Testis (tissue), 3 donors: Measurements from ENCODE around the gene ASAH2B. TPM values are rescaled to one million over a fixed set of nuclear protein-coding genes. Genes with fewer than 3 reads are reported as not detected.

Source experiments
- DNase-seq: peaks from one replicate; pipeline ENCODE4 v3.0.0-alpha.2; 2019
- H3K27ac ChIP-seq, 2 donors: fragments of 200-600 bp; sonication (generic); one replicate each; pipeline ENCODE4 v1.5.1; 2019
- H3K27me3 ChIP-seq: fragments of 200-600 bp; sonication (generic); one replicate; pipeline ENCODE4 v1.5.1; 2019
- H3K36me3 ChIP-seq: fragments of 200-600 bp; sonication (generic); one replicate; pipeline ENCODE4 v1.5.1; 2017; ENCODE audit warnings: low read depth; ENCODE audit errors: missing control alignments
- H3K4me1 ChIP-seq: fragments of 200-600 bp; sonication (generic); one replicate; pipeline ENCODE4 v1.5.1; 2019
- H3K4me3 ChIP-seq, 2 donors: fragments of 200-600 bp; sonication (generic); one replicate each; pipeline ENCODE4 v1.5.1; 2017 to 2019
- H3K9me3 ChIP-seq: fragments of 200-600 bp; sonication (generic); one replicate; pipeline ENCODE4 v1.5.1; 2017
- POLR2A ChIP-seq: fragments of 450-650 bp; IDR thresholded peaks from one replicate; pipeline ENCODE4 v1.6.1; 2017; ENCODE audit warnings: antibody characterized with exemption, mild to moderate bottlenecking, moderate library complexity
- WGBS, 2 donors: methylation state at CpG; one replicate each; pipeline ENCODE4 v1.1.5; 2018; 5-methylcytosine and 5-hydroxymethylcytosine counted together
- intact Hi-C: fragments of 100-400 bp; cut with DNase I; formaldehyde crosslinking; loops from one replicate; pipeline ENCODE4 v1.15.1; 2023; ENCODE audit warnings: low total_unique reads
- polyA plus RNA-seq: library from polyadenylated mRNA; stranded (reverse); fragments of 350-450 nt; fragmentation: Illumina TruSeq; extraction: RNeasy Lipid Tissue Mini Kit (QIAGEN cat#74804); gene quantifications from one replicate; pipeline ENCODE4 v1.2.3, GENCODE V29; 2014; ENCODE audit warnings: low read depth, low replicate concordance; ENCODE audit not compliant: insufficient read depth
- total RNA-seq, 2 donors: library from RNA; depleted of rRNA; stranded (reverse); fragments of >200 nt; gene quantifications; one replicate each; pipeline ENCODE4 v1.2.3, GENCODE V29; 2016
- TF ChIP-seq, protein P1 (sequence below), 3 experiments: fragments of 450-650 bp in 2 of 3; fragments of 200-600 bp in 1 of 3; sonication (generic) in 1 of 3; IDR thresholded peaks; one replicate each; pipeline ENCODE4 v1.5.1; 2016 to 2019; ENCODE audit warnings: antibody characterized with exemption in 3 of 3, mild to moderate bottlenecking in 2 of 3, moderate library complexity in 1 of 3

Gene ASAH2B
- total and polyA plus RNA-seq, 3 donors from 2014 or later = 4.1 to 10.0 (median 6.6) TPM

DNA sequence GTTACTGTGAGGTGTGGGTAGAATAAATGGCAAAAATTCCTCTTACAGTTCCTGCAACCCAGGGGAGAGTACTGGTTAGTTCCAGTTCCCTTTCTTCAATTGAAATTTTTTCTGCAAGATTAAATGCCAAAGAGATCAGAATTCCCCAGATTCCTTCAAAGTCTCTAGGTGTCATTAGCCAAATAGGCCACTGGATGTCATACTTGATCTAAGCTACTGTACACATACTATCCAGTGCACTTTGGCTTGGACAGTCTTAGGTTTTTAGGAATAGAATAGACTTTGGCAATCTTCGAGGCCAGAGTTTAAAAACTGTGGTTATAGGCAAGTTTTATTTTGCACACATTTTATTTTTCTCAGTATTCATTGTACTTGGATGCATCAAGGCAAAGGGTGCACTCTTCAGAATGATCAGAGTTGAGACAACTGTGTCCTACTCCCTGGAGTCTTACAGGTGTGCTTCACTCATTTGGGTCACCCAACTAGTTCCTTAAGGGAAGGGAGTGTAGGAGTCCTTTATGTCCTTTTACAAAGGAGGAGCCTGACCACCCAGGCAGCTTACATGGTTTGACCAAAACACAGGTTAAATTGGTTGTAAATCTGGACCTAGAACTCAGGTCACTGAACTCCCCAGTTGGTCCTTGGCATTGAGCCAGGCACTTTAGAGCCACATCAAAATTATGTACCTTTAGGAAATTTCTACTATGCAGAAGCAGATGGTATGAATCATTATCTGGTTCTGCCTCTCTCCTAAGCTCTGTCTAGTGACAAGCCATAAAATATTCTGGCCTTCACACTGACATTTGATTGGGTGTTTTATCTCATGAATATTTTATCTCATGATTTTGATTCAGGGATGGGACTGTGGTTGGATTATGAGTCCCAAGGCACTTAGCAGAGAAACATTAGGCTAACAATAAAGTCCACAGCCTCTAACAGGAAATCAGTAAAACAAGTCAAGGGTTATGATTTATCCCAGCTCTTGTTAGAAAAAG is 49.5 kb downstream of the ASAH2B start:
- DNase-seq = no peak

DNA sequence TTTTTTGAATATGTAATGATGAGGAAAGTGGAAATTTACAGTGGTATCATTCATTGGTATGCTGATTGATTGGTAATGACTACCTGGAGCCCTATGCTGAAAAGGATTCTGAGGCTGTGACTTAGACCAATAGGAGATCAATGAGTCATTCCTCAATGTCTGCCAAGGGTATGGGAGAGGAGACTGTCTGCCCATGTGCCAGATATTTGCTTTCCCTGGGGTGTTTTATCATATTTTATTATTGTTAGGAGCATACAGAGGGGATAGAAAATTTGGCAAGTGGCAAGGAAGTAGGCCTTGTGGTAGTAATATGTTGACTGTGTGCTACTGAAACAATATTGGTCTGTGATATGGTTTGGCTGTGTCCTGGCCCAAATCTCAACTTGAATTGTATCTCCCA is 54.8 kb downstream of the ASAH2B start:
- intact Hi-C loops = no loop called here
- no peaks in the 10 kb centered on the region for H3K27me3 ChIP-seq
- no peak overlapping the region for H3K4me3 ChIP-seq
- no peak for DNase-seq
- H3K27ac ChIP-seq = no peak overlapping the region
- H3K9me3 ChIP-seq = no peaks in the 10 kb centered on the region
- TF ChIP-seq, protein P1, sequence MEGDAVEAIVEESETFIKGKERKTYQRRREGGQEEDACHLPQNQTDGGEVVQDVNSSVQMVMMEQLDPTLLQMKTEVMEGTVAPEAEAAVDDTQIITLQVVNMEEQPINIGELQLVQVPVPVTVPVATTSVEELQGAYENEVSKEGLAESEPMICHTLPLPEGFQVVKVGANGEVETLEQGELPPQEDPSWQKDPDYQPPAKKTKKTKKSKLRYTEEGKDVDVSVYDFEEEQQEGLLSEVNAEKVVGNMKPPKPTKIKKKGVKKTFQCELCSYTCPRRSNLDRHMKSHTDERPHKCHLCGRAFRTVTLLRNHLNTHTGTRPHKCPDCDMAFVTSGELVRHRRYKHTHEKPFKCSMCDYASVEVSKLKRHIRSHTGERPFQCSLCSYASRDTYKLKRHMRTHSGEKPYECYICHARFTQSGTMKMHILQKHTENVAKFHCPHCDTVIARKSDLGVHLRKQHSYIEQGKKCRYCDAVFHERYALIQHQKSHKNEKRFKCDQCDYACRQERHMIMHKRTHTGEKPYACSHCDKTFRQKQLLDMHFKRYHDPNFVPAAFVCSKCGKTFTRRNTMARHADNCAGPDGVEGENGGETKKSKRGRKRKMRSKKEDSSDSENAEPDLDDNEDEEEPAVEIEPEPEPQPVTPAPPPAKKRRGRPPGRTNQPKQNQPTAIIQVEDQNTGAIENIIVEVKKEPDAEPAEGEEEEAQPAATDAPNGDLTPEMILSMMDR (IDR thresholded peaks at IDR 0.05) = no peak
- TF ChIP-seq POLR2A = no peak
- no peaks in the 10 kb centered on the region for H3K36me3 ChIP-seq
- no peaks in the 10 kb centered on the region for H3K4me1 ChIP-seq

More for the DNA sequence above, 49.5 kb downstream of the ASAH2B start:
- H3K9me3 ChIP-seq = no peaks in the 10 kb centered on the region
- no peak overlapping the region for H3K4me3 ChIP-seq
- 50 to 56% methylated on average over 1 of the region's 1 CpG for WGBS, 2 donors
- no peaks in the 10 kb centered on the region for H3K27me3 ChIP-seq
- H3K27ac ChIP-seq = no peak overlapping the region
- H3K4me1 ChIP-seq = no peaks in the 10 kb centered on the region
- intact Hi-C loops = no loop called here
- no peaks in the 10 kb centered on the region for H3K36me3 ChIP-seq
- TF ChIP-seq, protein P1 (IDR thresholded peaks at IDR 0.05) = peak in 2 of 3 experiments; percentile 14 to 34
- TF ChIP-seq POLR2A = no peak

DNA sequence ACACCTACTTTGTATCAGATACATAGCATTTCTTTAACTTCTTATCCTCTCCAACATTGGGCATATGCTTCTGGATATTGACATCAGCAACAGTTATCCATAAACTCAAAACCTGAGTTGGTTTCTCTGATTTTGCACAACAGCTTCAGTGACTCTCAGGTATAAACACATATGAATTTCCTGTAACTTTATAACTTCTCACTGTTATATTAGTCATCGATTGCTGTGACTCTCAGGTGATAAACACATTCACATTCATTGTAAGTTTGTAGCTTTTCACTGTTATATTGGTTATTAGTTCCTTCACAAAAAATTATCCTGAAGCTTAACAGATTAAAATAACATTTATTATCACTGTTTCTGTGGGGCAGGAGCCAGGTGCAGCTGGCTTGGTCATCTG is 57.0 kb downstream of the ASAH2B start:
- intact Hi-C loops = no loop called here
- no peaks in the 10 kb centered on the region for H3K36me3 ChIP-seq
- TF ChIP-seq POLR2A = no peak
- TF ChIP-seq, protein P1 (IDR thresholded peaks at IDR 0.05) = no peak
- no peaks in the 10 kb centered on the region for H3K9me3 ChIP-seq
- H3K4me3 ChIP-seq = no peak overlapping the region
- H3K27ac ChIP-seq = no peak overlapping the region
- H3K4me1 ChIP-seq = no peaks in the 10 kb centered on the region
- 63 to 77% methylated on average over 1 of the region's 1 CpG for WGBS, 2 donors
- H3K27me3 ChIP-seq = no peaks in the 10 kb centered on the region
- DNase-seq = no peak

DNA sequence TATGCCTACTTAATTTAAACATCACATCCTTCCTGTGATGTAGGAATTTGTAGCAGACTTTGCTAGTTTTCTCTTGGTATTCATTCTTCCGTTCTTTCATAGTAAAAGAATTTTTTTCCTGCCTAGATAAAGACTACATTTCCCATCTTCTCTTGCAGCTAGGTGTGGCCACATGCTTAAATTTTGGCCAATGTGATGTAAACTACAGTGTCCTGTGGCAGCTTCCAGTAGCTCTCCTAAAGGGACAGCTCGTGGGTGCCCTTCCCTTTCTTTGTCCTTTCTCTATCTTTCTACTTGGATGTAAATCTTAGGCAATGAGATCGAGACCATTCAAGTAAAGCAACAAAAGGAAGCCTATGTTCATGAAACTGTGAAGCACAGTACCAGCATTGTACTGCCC is 58.6 kb downstream of the ASAH2B start:
- no peaks in the 10 kb centered on the region for H3K27me3 ChIP-seq
- no peak overlapping the region for H3K27ac ChIP-seq
- H3K4me3 ChIP-seq = no peak overlapping the region
- no peak for DNase-seq
- TF ChIP-seq POLR2A = no peak
- TF ChIP-seq, protein P1 (IDR thresholded peaks at IDR 0.05) = no peak
- no peaks in the 10 kb centered on the region for H3K36me3 ChIP-seq
- intact Hi-C loops = no loop called here
- H3K9me3 ChIP-seq = no peaks in the 10 kb centered on the region
- no peaks in the 10 kb centered on the region for H3K4me1 ChIP-seq
- 76 to 77% methylated on average over 3 of the region's 3 CpGs for WGBS, 2 donors

DNA sequence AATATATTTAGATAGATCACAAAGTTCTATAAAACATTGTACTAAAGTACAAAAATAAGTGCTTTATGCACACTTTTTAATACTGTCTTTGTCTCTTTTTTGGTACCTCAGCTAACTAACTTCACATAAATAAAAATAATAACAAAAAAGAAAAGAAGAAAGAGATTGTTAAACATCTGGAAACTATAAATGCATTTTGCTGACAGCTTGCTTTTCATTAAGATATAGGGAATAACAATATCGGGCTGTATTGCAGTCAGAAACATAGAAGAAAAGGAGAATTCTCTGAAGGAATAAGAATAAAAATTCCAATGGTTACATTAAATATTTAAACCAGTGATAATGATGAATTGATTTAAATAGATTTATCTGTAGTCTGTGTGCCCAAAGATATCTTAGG is 59.9 kb downstream of the ASAH2B start:
- WGBS, 2 donors = 56 to 83% methylated on average over 1 of the region's 1 CpG
- intact Hi-C loops = no loop called here

More for the DNA sequence above, 59.9 kb downstream of the ASAH2B start:
- Histone ChIP-seq H3K4me1 (no peaks in the 10 kb centered on the region), H3K4me3 (no peak overlapping the region), H3K27me3 (no peaks in the 10 kb centered on the region), H3K27ac (no peak overlapping the region), H3K9me3 (no peaks in the 10 kb centered on the region), H3K36me3 (no peaks in the 10 kb centered on the region)
- TF ChIP-seq, protein P1 (IDR thresholded peaks at IDR 0.05) = no peak
- TF ChIP-seq POLR2A = no peak
- no peak for DNase-seq
